ENCODE data around the gene GPR3. TPM values are rescaled to one million over a fixed set of nuclear protein-coding genes. Genes with fewer than 3 reads are reported as not detected.

The GPR3 gene
- total RNA-seq, 2 experiments from 2014 or later: 1.1 to 1.3 TPM

- POLR2A ChIA-PET: no interaction called here
- no peaks in the 10 kb centered on the region for H3K27me3 Mint-ChIP-seq
- DNase-seq (no peak), ATAC-seq (no peak)
- intact Hi-C loops (cut with DNase I, micrococcal nuclease): no loop called here
- no peak overlapping the region for H3K4me3 Mint-ChIP-seq
- no peaks in the 10 kb centered on the region for H3K9me3 Mint-ChIP-seq (ENCODE audit: low read depth)
- CTCF ChIA-PET: interaction anchor here (0.7 to 3.9 kb wide), 5 partner anchors 11 to 256 kb away, joined by 3 to 16 read pairs (median 4); no protein-coding TSS in a partner anchor
- H3K4me1 Mint-ChIP-seq: peaks cover 17% of the 10 kb centered on the region
- peaks cover 64% of the 10 kb centered on the region for H3K36me3 Mint-ChIP-seq (ENCODE audit: low read depth)
- no peak overlapping the region for H3K27ac Mint-ChIP-seq
Measured at GRCh38 chr1:27413004-27413403, 20.6 kb downstream of the GPR3 start.

- peaks cover 62% of the 10 kb centered on the region for H3K36me3 Mint-ChIP-seq (ENCODE audit: low read depth)
Measured at GRCh38 chr1:27414091-27414490, 21.7 kb downstream of the GPR3 start.

GRCh38 chr1:27416387-27417111 lies 24.1 kb downstream of the GPR3 start:
- ChIA-PET POLR2A (interaction anchor here (0.7 to 1.0 kb wide), 2 partner anchors 72 to 109 kb away, joined by 3 to 4 read pairs; no protein-coding TSS in a partner anchor), CTCF (interaction anchor here (0.6 to 8.2 kb wide), 26 partner anchors 13 to 248 kb away, joined by 3 to 61 read pairs (median 4); no protein-coding TSS in a partner anchor)
- Mint-ChIP-seq H3K27me3 (no peaks in the 10 kb centered on the region), H3K4me1 (peaks cover 40% of the 10 kb centered on the region), H3K27ac (peak overlapping the region; percentile 40), H3K36me3 (ENCODE audit: low read depth) (peaks cover 52% of the 10 kb centered on the region), H3K9me3 (ENCODE audit: low read depth) (no peaks in the 10 kb centered on the region), H3K4me3 (no peak overlapping the region)
- DNase-seq (peak; percentile 69), ATAC-seq (peak; percentile 64)
- intact Hi-C loops (cut with DNase I, micrococcal nuclease): loop anchor here (1.0 to 2.0 kb wide), 6 partner anchors 72 to 246 kb away; partner anchors contain the start of gene WASF2 (in 1 of the 2)

More at GRCh38 chr1:27414091-27414490, 21.7 kb downstream of the GPR3 start:
- H3K4me1 Mint-ChIP-seq: peaks cover 28% of the 10 kb centered on the region
- H3K27me3 Mint-ChIP-seq: no peaks in the 10 kb centered on the region
- CTCF ChIA-PET: interaction anchor here (0.6 to 8.2 kb wide), 8 partner anchors 15 to 249 kb away, joined by 3 to 61 read pairs (median 6); no protein-coding TSS in a partner anchor
- H3K9me3 Mint-ChIP-seq (ENCODE audit: low read depth): no peaks in the 10 kb centered on the region
- DNase-seq (no peak), ATAC-seq (no peak)
- no peak overlapping the region for H3K4me3 Mint-ChIP-seq
- intact Hi-C loops (cut with DNase I, micrococcal nuclease): no loop called here
- no peak overlapping the region for H3K27ac Mint-ChIP-seq
- POLR2A ChIA-PET: no interaction called here

- POLR2A ChIA-PET: interaction anchor here (0.6 kb wide), 1 partner anchor 17 kb away, joined by 3 read pairs; no protein-coding TSS in a partner anchor
- H3K4me1 Mint-ChIP-seq: peaks cover 47% of the 10 kb centered on the region
- H3K27ac Mint-ChIP-seq: peak overlapping the region; percentile 89
- H3K36me3 Mint-ChIP-seq (ENCODE audit: low read depth): peaks cover 50% of the 10 kb centered on the region
- H3K27me3 Mint-ChIP-seq: no peaks in the 10 kb centered on the region
- no peak overlapping the region for H3K4me3 Mint-ChIP-seq
- CTCF ChIA-PET: interaction anchor here (0.9 to 8.2 kb wide), 6 partner anchors 11 to 190 kb away, joined by 4 to 61 read pairs (median 5); no protein-coding TSS in a partner anchor
- intact Hi-C loops (cut with DNase I, micrococcal nuclease): loop anchor here (1.0 to 2.0 kb wide), 5 partner anchors 28 to 245 kb away; no protein-coding TSS in a partner anchor
- DNase-seq (no peak), ATAC-seq (no peak)
- H3K9me3 Mint-ChIP-seq (ENCODE audit: low read depth): no peaks in the 10 kb centered on the region
Measured at GRCh38 chr1:27417713-27418112, 25.3 kb downstream of the GPR3 start.

- H3K27me3 Mint-ChIP-seq: no peaks in the 10 kb centered on the region
- intact Hi-C loops (cut with DNase I, micrococcal nuclease): loop anchor here in 1 of 2 experiments (1.0 to 2.0 kb wide), 2 partner anchors 27 to 104 kb away; no protein-coding TSS in a partner anchor
- ChIA-PET CTCF (interaction anchor here (0.7 to 8.2 kb wide), 5 partner anchors 11 to 189 kb away, joined by 3 to 61 read pairs (median 4); no protein-coding TSS in a partner anchor), POLR2A (interaction anchor here (0.6 kb wide), 2 partner anchors 17 to 23 kb away, joined by 3 to 4 read pairs; no protein-coding TSS in a partner anchor)
- H3K36me3 Mint-ChIP-seq (ENCODE audit: low read depth): peaks cover 44% of the 10 kb centered on the region
- DNase-seq (peak; percentile 79), ATAC-seq (peak; percentile 90)
- no peaks in the 10 kb centered on the region for H3K9me3 Mint-ChIP-seq (ENCODE audit: low read depth)
- peak overlapping the region; percentile 89 for H3K27ac Mint-ChIP-seq
- peak overlapping the region; percentile 15 for H3K4me3 Mint-ChIP-seq
- peaks cover 51% of the 10 kb centered on the region for H3K4me1 Mint-ChIP-seq
Measured at GRCh38 chr1:27418326-27419185, 26.1 kb downstream of the GPR3 start.

- no peak for ATAC-seq
- CTCF ChIA-PET: interaction anchor here (0.7 to 3.6 kb wide), 8 partner anchors 11 to 248 kb away, joined by 3 to 9 read pairs (median 4); partner anchors contain the start of gene IFI6
- Mint-ChIP-seq H3K4me3 (no peak overlapping the region), H3K27me3 (no peaks in the 10 kb centered on the region), H3K27ac (no peak overlapping the region), H3K4me1 (peaks cover 65% of the 10 kb centered on the region), H3K9me3 (ENCODE audit: low read depth) (no peaks in the 10 kb centered on the region), H3K36me3 (ENCODE audit: low read depth) (peaks cover 27% of the 10 kb centered on the region)
- DNase-seq: no peak
- POLR2A ChIA-PET: no interaction called here
- intact Hi-C loops (cut with DNase I, micrococcal nuclease): no loop called here
Measured at GRCh38 chr1:27423709-27424108, 31.3 kb downstream of the GPR3 start.

GRCh38 chr1:27427329-27427728 lies 34.9 kb downstream of the GPR3 start:
- ATAC-seq (no peak), DNase-seq (no peak)
- ChIA-PET CTCF (interaction anchor here (0.6 to 5.4 kb wide), 10 partner anchors 10 to 506 kb away, joined by 3 to 61 read pairs (median 4); partner anchors contain the start of gene WASF2), POLR2A (interaction anchor here (0.6 kb wide), 2 partner anchors 115 to 171 kb away, joined by 4 to 6 read pairs; no protein-coding TSS in a partner anchor)
- Mint-ChIP-seq H3K27me3 (no peaks in the 10 kb centered on the region), H3K4me3 (peak overlapping the region; percentile 1), H3K9me3 (ENCODE audit: low read depth) (no peaks in the 10 kb centered on the region), H3K4me1 (peaks cover 76% of the 10 kb centered on the region), H3K36me3 (ENCODE audit: low read depth) (peaks cover 26% of the 10 kb centered on the region), H3K27ac (peak overlapping the region; percentile 30)
- intact Hi-C loops (cut with DNase I, micrococcal nuclease): no loop called here

- no peak for ATAC-seq
- peak overlapping the region; percentile 96 for H3K27ac Mint-ChIP-seq
- H3K27me3 Mint-ChIP-seq: no peaks in the 10 kb centered on the region
- intact Hi-C loops (cut with DNase I, micrococcal nuclease): loop anchor here in 1 of 2 experiments (2.0 kb wide), 1 partner anchor 17 kb away; no protein-coding TSS in a partner anchor
- H3K4me1 Mint-ChIP-seq: peaks cover 72% of the 10 kb centered on the region
- peaks cover 26% of the 10 kb centered on the region for H3K36me3 Mint-ChIP-seq (ENCODE audit: low read depth)
- peak overlapping the region; percentile 71 for H3K4me3 Mint-ChIP-seq
- CTCF ChIA-PET: interaction anchor here (0.6 to 5.4 kb wide), 11 partner anchors 10 to 507 kb away, joined by 3 to 61 read pairs (median 3); partner anchors contain the start of gene WASF2
- no peaks in the 10 kb centered on the region for H3K9me3 Mint-ChIP-seq (ENCODE audit: low read depth)
- DNase-seq: no peak
- POLR2A ChIA-PET: interaction anchor here (0.6 kb wide), 2 partner anchors 115 to 172 kb away, joined by 4 to 6 read pairs; no protein-coding TSS in a partner anchor
Measured at GRCh38 chr1:27427816-27428315, 35.4 kb downstream of the GPR3 start.

GRCh38 chr1:27428316-27429028 lies 36.0 kb downstream of the GPR3 start:
- peaks cover 26% of the 10 kb centered on the region for H3K36me3 Mint-ChIP-seq (ENCODE audit: low read depth)
- DNase-seq (peak; percentile 48), ATAC-seq (peak; percentile 80)
- intact Hi-C loops (cut with DNase I, micrococcal nuclease): loop anchor here in 1 of 2 experiments (2.0 kb wide), 1 partner anchor 16 kb away; no protein-coding TSS in a partner anchor
- CTCF ChIA-PET: interaction anchor here (0.6 to 5.4 kb wide), 13 partner anchors 9 to 507 kb away, joined by 3 to 61 read pairs (median 4); no protein-coding TSS in a partner anchor
- peak overlapping the region; percentile 96 for H3K27ac Mint-ChIP-seq
- peak overlapping the region; percentile 71 for H3K4me3 Mint-ChIP-seq
- H3K4me1 Mint-ChIP-seq: peaks cover 75% of the 10 kb centered on the region
- H3K27me3 Mint-ChIP-seq: no peaks in the 10 kb centered on the region
- POLR2A ChIA-PET: interaction anchor here (0.6 to 2.3 kb wide), 3 partner anchors 17 to 778 kb away, joined by 3 to 8 read pairs (median 4); no protein-coding TSS in a partner anchor
- H3K9me3 Mint-ChIP-seq (ENCODE audit: low read depth): no peaks in the 10 kb centered on the region

- Mint-ChIP-seq H3K27me3 (no peaks in the 10 kb centered on the region), H3K9me3 (ENCODE audit: low read depth) (no peaks in the 10 kb centered on the region), H3K36me3 (ENCODE audit: low read depth) (peaks cover 26% of the 10 kb centered on the region), H3K27ac (peak overlapping the region; percentile 96), H3K4me1 (peaks cover 75% of the 10 kb centered on the region), H3K4me3 (peak overlapping the region; percentile 71)
- peak; percentile 35 for ATAC-seq
- POLR2A ChIA-PET: interaction anchor here (0.6 to 2.3 kb wide), 3 partner anchors 17 to 777 kb away, joined by 3 to 8 read pairs (median 4); no protein-coding TSS in a partner anchor
- CTCF ChIA-PET: interaction anchor here (0.6 to 5.4 kb wide), 9 partner anchors 9 to 240 kb away, joined by 3 to 61 read pairs (median 4); no protein-coding TSS in a partner anchor
- intact Hi-C loops (cut with DNase I, micrococcal nuclease): loop anchor here in 1 of 2 experiments (2.0 kb wide), 1 partner anchor 16 kb away; no protein-coding TSS in a partner anchor
- no peak for DNase-seq
Measured at GRCh38 chr1:27429029-27429425, 36.6 kb downstream of the GPR3 start.
